Gastroesophageal sphincter (tissue), 4 donors: ENCODE results near the gene RBM23. TPM values are rescaled to one million over a fixed set of nuclear protein-coding genes. Genes with fewer than 3 reads are reported as not detected.

ENCODE experiments used
- ATAC-seq: fragments of 150-250 bp; one replicate; pipeline ENCODE4 v1.9.1; 2016; ENCODE audit warnings: mild to moderate bottlenecking, moderate library complexity
- H3K27ac ChIP-seq, 4 donors: fragments of 200-600 bp; sonication (generic) in 3 of 4; 1 replicate in 3 of 4; 2 replicates in 1 of 4; pipeline ENCODE4 v1.5.1; 2016 to 2019
- H3K27me3 ChIP-seq: fragments of 200-600 bp; sonication (generic); one replicate; pipeline ENCODE4 v1.5.1; 2019
- H3K36me3 ChIP-seq, 2 donors: fragments of 200-600 bp; sonication (generic); one replicate each; pipeline ENCODE4 v1.5.1; 2019; ENCODE audit warnings: control low read depth in 1 of 2
- H3K4me1 ChIP-seq, 3 donors: fragments of 200-600 bp; sonication (generic); 1 replicate in 2 of 3; 2 replicates in 1 of 3; pipeline ENCODE4 v1.5.1; 2016 to 2019; ENCODE audit warnings: control low read depth in 2 of 3
- H3K4me3 ChIP-seq, 2 donors: fragments of 200-600 bp; sonication (generic); one replicate each; pipeline ENCODE4 v1.5.1; 2019; ENCODE audit warnings: mild to moderate bottlenecking in 1 of 2, moderate library complexity in 1 of 2
- H3K9me3 ChIP-seq, 3 donors: fragments of 200-600 bp; sonication (generic); one replicate each; pipeline ENCODE4 v1.5.1; 2017 to 2019; ENCODE audit warnings: control low read depth in 2 of 3
- CTCF ChIP-seq, 4 experiments: fragments of 200-600 bp in 2 of 4; fragments of 450-650 bp in 2 of 4; sonication (generic) in 1 of 4; IDR thresholded peaks; one replicate each; pipeline ENCODE4 v1.5.1; 2017 to 2019; ENCODE audit warnings: antibody characterized with exemption in 4 of 4, mild to moderate bottlenecking in 2 of 4, moderate library complexity in 2 of 4
- EP300 ChIP-seq: sonication (generic); formaldehyde crosslinking; IDR thresholded peaks from one replicate; pipeline ENCODE4 v1.6.1; 2017; ENCODE audit warnings: antibody characterized with exemption, mild to moderate bottlenecking
- POLR2A ChIP-seq, 2 donors: fragments of 450-650 bp; IDR thresholded peaks; one replicate each; pipeline ENCODE4 v1.6.1; 2017; ENCODE audit warnings: antibody characterized with exemption in 2 of 2, mild to moderate bottlenecking in 2 of 2, moderate library complexity in 1 of 2
- POLR2AphosphoS5 ChIP-seq: sonication (generic); formaldehyde crosslinking; IDR thresholded peaks from one replicate; pipeline ENCODE4 v1.6.1; 2017; ENCODE audit warnings: antibody characterized with exemption
- WGBS, 2 donors: methylation state at CpG; one replicate each; pipeline ENCODE4 v1.1.5; 2018; ENCODE audit warnings: low coverage in 1 of 2; 5-methylcytosine and 5-hydroxymethylcytosine counted together
- total RNA-seq, 4 donors: library from RNA; depleted of rRNA; stranded (reverse); fragments of >200 nt; gene quantifications; one replicate each; pipeline ENCODE4 v1.1.0, GENCODE V29; 2016

The RBM23 gene
- total RNA-seq, 4 donors from 2014 or later = 94.4 to 855 (median 368) TPM

- no peak for ATAC-seq
- no peaks in the 10 kb centered on the region for H3K27me3 ChIP-seq
- H3K36me3 ChIP-seq = peaks cover 0 to 70% of the 10 kb centered on the region in 2 donors
- no peak overlapping the region for H3K4me3 ChIP-seq
- TF ChIP-seq POLR2A (IDR thresholded peaks at IDR 0.05) (no peak), POLR2AphosphoS5 (no peak), CTCF (IDR thresholded peaks at IDR 0.05) (no peak), EP300 (no peak)
- no peaks in the 10 kb centered on the region for H3K9me3 ChIP-seq
- WGBS, 2 donors = 88% methylated on average over 3 of the region's 15 CpGs; no CpG with 5 or more reads in 1 of the 2 donors
- H3K4me1 ChIP-seq = peaks cover 3 to 50% (median 13%) of the 10 kb centered on the region in 3 donors
- no peak overlapping the region for H3K27ac ChIP-seq
Observed at GRCh38 chr14:22875003-22875747, 43.8 kb downstream of the RBM23 start.

- Histone ChIP-seq H3K9me3 (no peaks in the 10 kb centered on the region), H3K4me3 (peak overlapping the region; percentile 71 to 98), H3K36me3 (peaks cover 0 to 50% of the 10 kb centered on the region in 2 donors), H3K4me1 (peaks cover 4 to 59% (median 17%) of the 10 kb centered on the region in 3 donors), H3K27me3 (no peaks in the 10 kb centered on the region), H3K27ac (peak overlapping the region; percentile 94 to 100 (median 98))
- TF ChIP-seq POLR2A (IDR thresholded peaks at IDR 0.05) = no peak
- no peak for TF ChIP-seq CTCF (IDR thresholded peaks at IDR 0.05)
- no peak for TF ChIP-seq EP300
- TF ChIP-seq POLR2AphosphoS5 = no peak
- 17 to 40% methylated on average over 5 to 9 of the region's 10 CpGs for WGBS, 2 donors
- no peak for ATAC-seq
Observed at GRCh38 chr14:22872833-22873520, 46.0 kb downstream of the RBM23 start.

GRCh38 chr14:22872033-22872832, 46.7 kb downstream of the RBM23 start:
- TF ChIP-seq POLR2AphosphoS5 (peak; percentile 37), POLR2A (IDR thresholded peaks at IDR 0.05) (peak; percentile 13 to 18), EP300 (no peak), CTCF (IDR thresholded peaks at IDR 0.05) (peak in 3 of 4 experiments; percentile 93 to 96 (median 93))
- no peaks in the 10 kb centered on the region for H3K9me3 ChIP-seq
- peak; percentile 60 for ATAC-seq
- H3K4me1 ChIP-seq = peaks cover 4 to 59% (median 17%) of the 10 kb centered on the region in 3 donors
- H3K4me3 ChIP-seq = peak overlapping the region; percentile 71 to 98
- WGBS, 2 donors = 0% methylated on average over 2 to 4 of the region's 45 CpGs
- peaks cover 0 to 43% of the 10 kb centered on the region in 2 donors for H3K36me3 ChIP-seq
- H3K27me3 ChIP-seq = no peaks in the 10 kb centered on the region
- H3K27ac ChIP-seq = peak overlapping the region; percentile 94 to 100 (median 98)

- Histone ChIP-seq H3K9me3 (no peaks in the 10 kb centered on the region), H3K36me3 (peaks cover 0 to 35% of the 10 kb centered on the region in 2 donors), H3K4me3 (peak within 1 kb of the TSS; percentile 71 to 98), H3K27ac (peak within 1 kb of the TSS; percentile 94 to 100 (median 98)), H3K4me1 (peaks cover 4 to 62% (median 17%) of the 10 kb centered on the region in 3 donors), H3K27me3 (no peaks in the 10 kb centered on the region)
- no peak for TF ChIP-seq EP300
- TF ChIP-seq CTCF (IDR thresholded peaks at IDR 0.05) = peak in 1 of 4 experiments; percentile 1
- TF ChIP-seq POLR2A (IDR thresholded peaks at IDR 0.05) = peak; percentile 73 to 83
- peak; percentile 78 for TF ChIP-seq POLR2AphosphoS5
- WGBS, 2 donors = 0 to 1% methylated on average over 12 to 14 of the region's 50 CpGs
- peak; percentile 92 for ATAC-seq
Observed at GRCh38 chr14:22871224-22872032, 47.5 kb downstream of the RBM23 start, which contains the start of gene LRP10. TSS of gene LRP10 (plus strand) at chr14:22871740. CDS start at chr14:22872304, 564 bp downstream.
